ENCODE measurements around the gene NTNG1. TPM values are rescaled to one million over a fixed set of nuclear protein-coding genes. Genes with fewer than 3 reads are reported as not detected.

NTNG1 gene
- total and polyA plus RNA-seq, 4 donors, result 0.72 to 26.7 (median 3.9) TPM

- Histone ChIP-seq H3K36me3 (ENCODE audit: control insufficient read depth in 4 of 4, insufficient read depth in 4 of 4, low read length in 4 of 4) (no peaks in the 10 kb centered on the region), H3K4me1 (ENCODE audit: control insufficient read depth in 5 of 5, insufficient read depth in 5 of 5, low read length in 5 of 5) (peaks cover 0 to 38% (median 6%) of the 10 kb centered on the region in 5 donors), H3K9me3 (ENCODE audit: control insufficient read depth in 4 of 4, insufficient read depth in 3 of 4, low read length in 3 of 4) (peaks cover 0 to 4% (median 0%) of the 10 kb centered on the region in 4 donors), H3K27me3 (ENCODE audit: control insufficient read depth in 3 of 3, insufficient read depth in 3 of 3, low read length in 2 of 3) (peaks cover 2 to 18% (median 4%) of the 10 kb centered on the region in 3 donors), H3K9ac (ENCODE audit: insufficient read depth in 1 of 2, low read length in 2 of 2) (peak overlapping the region in 1 of 2 donors; percentile 88), H3K4me3 (no peak overlapping the region), H3K27ac (ENCODE audit: low read depth in 1 of 2, low read length in 1 of 2) (no peak overlapping the region)
- WGBS, 2 donors, result 56 to 74% methylated on average over 2 of the region's 2 CpGs
- TF ChIP-seq CTCF (IDR thresholded peaks at IDR 0.05; ENCODE audit: control extremely low read depth, extremely low read depth), result no peak
- ATAC-seq (ENCODE audit: insufficient read depth, low FRiP score) (no peak), DNase-seq (no peak)
Observed at GRCh38 chr1:107142666-107143065, 1.8 kb downstream of the NTNG1 start.

GRCh38 chr1:107145637-107146036 lies 4.8 kb downstream of the NTNG1 start:
- no peak for TF ChIP-seq CTCF (IDR thresholded peaks at IDR 0.05; ENCODE audit: control extremely low read depth, extremely low read depth)
- peak overlapping the region in 1 of 2 donors; percentile 23 for H3K9ac ChIP-seq (ENCODE audit: insufficient read depth in 1 of 2, low read length in 2 of 2)
- peaks cover 0 to 2% (median 0%) of the 10 kb centered on the region in 4 donors for H3K9me3 ChIP-seq (ENCODE audit: control insufficient read depth in 4 of 4, insufficient read depth in 3 of 4, low read length in 3 of 4)
- H3K4me3 ChIP-seq, result no peak overlapping the region
- 75 to 85% methylated on average over 3 of the region's 3 CpGs for WGBS, 2 donors
- H3K27me3 ChIP-seq (ENCODE audit: control insufficient read depth in 3 of 3, insufficient read depth in 3 of 3, low read length in 2 of 3), result peaks cover 0 to 33% (median 0%) of the 10 kb centered on the region in 3 donors
- peaks cover 0 to 45% (median 2%) of the 10 kb centered on the region in 5 donors for H3K4me1 ChIP-seq (ENCODE audit: control insufficient read depth in 5 of 5, insufficient read depth in 5 of 5, low read length in 5 of 5)
- DNase-seq, result no peak
- no peak for ATAC-seq (ENCODE audit: insufficient read depth, low FRiP score)
- peaks cover 0 to 6% (median 2%) of the 10 kb centered on the region in 4 donors for H3K36me3 ChIP-seq (ENCODE audit: control insufficient read depth in 4 of 4, insufficient read depth in 4 of 4, low read length in 4 of 4)
- H3K27ac ChIP-seq (ENCODE audit: low read depth in 1 of 2, low read length in 1 of 2), result no peak overlapping the region

GRCh38 chr1:107147843-107148242 lies 7.0 kb downstream of the NTNG1 start:
- Histone ChIP-seq H3K27ac (ENCODE audit: low read depth in 1 of 2, low read length in 1 of 2) (no peak overlapping the region), H3K27me3 (ENCODE audit: control insufficient read depth in 3 of 3, insufficient read depth in 3 of 3, low read length in 2 of 3) (peaks cover 0 to 38% (median 0%) of the 10 kb centered on the region in 3 donors), H3K36me3 (ENCODE audit: control insufficient read depth in 4 of 4, insufficient read depth in 4 of 4, low read length in 4 of 4) (peaks cover 0 to 10% (median 2%) of the 10 kb centered on the region in 4 donors), H3K9me3 (ENCODE audit: control insufficient read depth in 4 of 4, insufficient read depth in 3 of 4, low read length in 3 of 4) (no peaks in the 10 kb centered on the region), H3K9ac (ENCODE audit: insufficient read depth in 1 of 2, low read length in 2 of 2) (no peak overlapping the region), H3K4me3 (no peak overlapping the region), H3K4me1 (ENCODE audit: control insufficient read depth in 5 of 5, insufficient read depth in 5 of 5, low read length in 5 of 5) (peaks cover 0 to 45% (median 0%) of the 10 kb centered on the region in 5 donors)
- ATAC-seq (ENCODE audit: insufficient read depth, low FRiP score), result no peak
- no peak for DNase-seq
- TF ChIP-seq CTCF (IDR thresholded peaks at IDR 0.05; ENCODE audit: control extremely low read depth, extremely low read depth), result no peak
- 81 to 87% methylated on average over 6 of the region's 6 CpGs for WGBS, 2 donors

GRCh38 chr1:107149946-107150345 lies 9.1 kb downstream of the NTNG1 start:
- H3K36me3 ChIP-seq (ENCODE audit: control insufficient read depth in 4 of 4, insufficient read depth in 4 of 4, low read length in 4 of 4), result peaks cover 0 to 10% (median 2%) of the 10 kb centered on the region in 4 donors
- H3K9me3 ChIP-seq (ENCODE audit: control insufficient read depth in 4 of 4, insufficient read depth in 3 of 4, low read length in 3 of 4), result no peaks in the 10 kb centered on the region
- H3K4me3 ChIP-seq, result no peak overlapping the region
- ATAC-seq (ENCODE audit: insufficient read depth, low FRiP score) (no peak), DNase-seq (no peak)
- no peak for TF ChIP-seq CTCF (IDR thresholded peaks at IDR 0.05; ENCODE audit: control extremely low read depth, extremely low read depth)
- H3K27ac ChIP-seq (ENCODE audit: low read depth in 1 of 2, low read length in 1 of 2), result no peak overlapping the region
- peaks cover 0 to 46% (median 0%) of the 10 kb centered on the region in 5 donors for H3K4me1 ChIP-seq (ENCODE audit: control insufficient read depth in 5 of 5, insufficient read depth in 5 of 5, low read length in 5 of 5)
- WGBS, 2 donors, result 70 to 84% methylated on average over 1 of the region's 1 CpG
- H3K27me3 ChIP-seq (ENCODE audit: control insufficient read depth in 3 of 3, insufficient read depth in 3 of 3, low read length in 2 of 3), result peaks cover 0 to 33% (median 0%) of the 10 kb centered on the region in 3 donors
- H3K9ac ChIP-seq (ENCODE audit: insufficient read depth in 1 of 2, low read length in 2 of 2), result no peak overlapping the region
